Ovary (tissue), 3 donors: Measurements from ENCODE around the gene DBF4B.

Experiments
- EP300 ChIP-seq: sonication (generic); formaldehyde crosslinking; IDR thresholded peaks from one replicate; pipeline ENCODE4 v1.6.1; 2017; ENCODE audit warnings: antibody characterized with exemption
- POLR2A ChIP-seq: fragments of 450-650 bp; IDR thresholded peaks from one replicate; pipeline ENCODE4 v1.6.1; 2017; ENCODE audit warnings: antibody characterized with exemption, mild to moderate bottlenecking, moderate library complexity
- TF ChIP-seq, protein P1 (sequence below), 3 donors: fragments of 450-650 bp in 2 of 3; fragments of 200-600 bp in 1 of 3; IDR thresholded peaks; one replicate each; pipeline versions ENCODE4 v1.5.1 to v1.8.0; 2016 to 2022; ENCODE audit warnings: antibody characterized with exemption in 3 of 3, mild to moderate bottlenecking in 1 of 3
- donor health status: DM: no; HTN: no; CAD: no.

DNA sequence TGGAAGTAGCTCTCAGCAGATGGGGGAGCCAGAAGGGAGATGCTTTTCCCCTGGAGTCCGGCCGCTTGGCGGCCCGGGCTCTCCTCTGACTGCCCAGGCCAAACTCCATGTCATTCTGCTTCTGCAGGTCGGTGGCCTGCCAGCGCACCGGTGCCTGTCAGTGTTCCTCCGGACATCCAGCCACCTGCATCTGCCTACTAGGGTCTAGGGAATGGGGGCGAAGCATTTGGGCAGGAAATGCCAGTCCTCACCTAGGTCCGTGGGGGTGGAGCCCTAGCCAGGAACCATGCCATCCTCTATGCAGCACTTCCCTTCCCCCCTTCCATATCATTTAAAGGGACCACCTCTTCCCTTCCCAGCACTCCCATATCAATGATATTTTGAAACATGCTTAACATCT lies 87.5 kb downstream of the DBF4B start:
- TF ChIP-seq, protein P1, sequence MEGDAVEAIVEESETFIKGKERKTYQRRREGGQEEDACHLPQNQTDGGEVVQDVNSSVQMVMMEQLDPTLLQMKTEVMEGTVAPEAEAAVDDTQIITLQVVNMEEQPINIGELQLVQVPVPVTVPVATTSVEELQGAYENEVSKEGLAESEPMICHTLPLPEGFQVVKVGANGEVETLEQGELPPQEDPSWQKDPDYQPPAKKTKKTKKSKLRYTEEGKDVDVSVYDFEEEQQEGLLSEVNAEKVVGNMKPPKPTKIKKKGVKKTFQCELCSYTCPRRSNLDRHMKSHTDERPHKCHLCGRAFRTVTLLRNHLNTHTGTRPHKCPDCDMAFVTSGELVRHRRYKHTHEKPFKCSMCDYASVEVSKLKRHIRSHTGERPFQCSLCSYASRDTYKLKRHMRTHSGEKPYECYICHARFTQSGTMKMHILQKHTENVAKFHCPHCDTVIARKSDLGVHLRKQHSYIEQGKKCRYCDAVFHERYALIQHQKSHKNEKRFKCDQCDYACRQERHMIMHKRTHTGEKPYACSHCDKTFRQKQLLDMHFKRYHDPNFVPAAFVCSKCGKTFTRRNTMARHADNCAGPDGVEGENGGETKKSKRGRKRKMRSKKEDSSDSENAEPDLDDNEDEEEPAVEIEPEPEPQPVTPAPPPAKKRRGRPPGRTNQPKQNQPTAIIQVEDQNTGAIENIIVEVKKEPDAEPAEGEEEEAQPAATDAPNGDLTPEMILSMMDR (IDR thresholded peaks at IDR 0.05), result no peak
- TF ChIP-seq POLR2A, result no peak
- TF ChIP-seq EP300, result no peak
